Inflammatory macrophage (primary cell): ENCODE measurements around the gene HIF1AN.
A peak's percentile ranks its signal among the peaks of the same experiment; 100 is the strongest.

ENCODE experiments used
- DNase-seq, 2 donors: peaks; one replicate each; pipeline ENCODE4 v3.0.0-alpha.2; 2020 to 2022
- total RNA-seq, 18 experiments: gene quantifications; one replicate each; lab custom pipeline; 2026; ENCODE audit warnings: mixed read lengths in 6 of 18, inconsistent platforms in 2 of 18; lab: John Stamatoyannopoulos, UW

Gene HIF1AN
- total RNA-seq, result 37.9 to 101 (median 70.3) reads per million in 18 experiments

DNA sequence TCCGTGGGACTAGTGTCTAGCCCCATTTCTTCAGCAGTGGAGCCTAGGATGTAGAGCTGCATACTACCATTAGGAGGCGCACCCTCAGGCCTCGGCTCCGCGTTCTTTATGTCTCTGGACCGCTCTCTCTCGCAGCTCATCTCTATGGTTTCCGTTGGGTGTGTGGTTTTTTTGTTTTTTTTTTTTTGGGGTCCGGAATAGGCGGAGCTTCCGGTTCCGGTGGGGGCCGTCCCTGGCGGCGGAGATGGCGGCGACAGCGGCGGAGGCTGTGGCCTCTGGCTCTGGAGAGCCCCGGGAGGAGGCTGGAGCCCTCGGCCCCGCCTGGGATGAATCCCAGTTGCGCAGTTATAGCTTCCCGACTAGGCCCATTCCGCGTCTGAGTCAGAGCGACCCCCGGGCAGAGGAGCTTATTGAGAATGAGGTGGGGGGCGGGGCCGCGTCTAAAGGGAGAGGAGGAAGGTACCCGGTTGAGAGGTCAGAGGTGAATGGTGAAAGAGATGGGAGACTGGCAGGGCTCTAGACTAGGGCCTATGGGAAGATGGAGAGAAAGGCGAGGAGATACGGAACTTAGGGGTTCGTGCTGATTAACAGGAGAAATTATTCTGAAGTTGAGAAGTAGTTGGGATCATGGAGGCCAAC, at the start of gene HIF1AN:
HIF1AN (plus strand) TSS at position 229 of the 639 bp plus-strand sequence; CDS start at position 245, 16 bp downstream.
- peak; percentile 96 to 98 for DNase-seq

DNA sequence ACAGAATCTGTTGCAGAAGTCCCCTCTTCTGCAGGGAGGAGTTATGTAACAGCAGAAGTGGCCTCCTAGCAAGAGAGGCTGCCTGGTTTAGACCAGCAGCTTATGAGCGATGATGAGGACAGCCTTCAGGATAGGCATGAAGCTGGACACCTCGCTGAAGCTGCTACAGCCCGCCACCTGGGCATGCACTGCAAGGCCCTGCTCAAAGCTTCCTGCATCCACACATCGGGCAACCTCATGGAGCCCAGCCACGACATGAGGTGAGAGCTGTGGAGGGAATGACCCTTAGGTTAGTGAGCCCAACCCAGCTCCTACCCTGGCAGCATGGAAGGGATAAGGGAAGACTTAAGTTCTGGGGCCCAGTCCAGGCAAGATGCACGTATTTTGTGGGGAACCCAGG, 48.2 kb upstream of the HIF1AN start:
- no peak for DNase-seq

DNA sequence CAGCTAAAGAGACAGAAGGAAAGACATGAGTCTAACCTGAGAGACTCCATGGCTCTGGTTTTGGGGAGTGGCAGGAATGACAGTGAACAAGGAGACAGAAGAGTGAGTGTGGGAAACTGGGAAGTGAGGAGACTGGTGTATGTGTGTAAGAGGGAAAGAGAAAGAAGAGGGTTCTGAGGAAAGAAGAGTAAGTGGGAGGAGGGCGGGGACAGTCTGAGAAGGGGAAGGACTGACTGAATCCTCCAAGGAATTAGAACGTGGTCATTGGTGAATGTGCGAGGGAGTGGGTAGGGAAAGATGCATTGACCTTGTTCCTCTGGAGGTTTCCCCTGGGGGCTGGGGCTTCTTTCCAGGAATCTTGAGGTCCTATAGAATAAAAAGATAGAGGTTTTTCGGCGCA, 46.3 kb upstream of the HIF1AN start:
- peak; percentile 31 to 45 for DNase-seq

DNA sequence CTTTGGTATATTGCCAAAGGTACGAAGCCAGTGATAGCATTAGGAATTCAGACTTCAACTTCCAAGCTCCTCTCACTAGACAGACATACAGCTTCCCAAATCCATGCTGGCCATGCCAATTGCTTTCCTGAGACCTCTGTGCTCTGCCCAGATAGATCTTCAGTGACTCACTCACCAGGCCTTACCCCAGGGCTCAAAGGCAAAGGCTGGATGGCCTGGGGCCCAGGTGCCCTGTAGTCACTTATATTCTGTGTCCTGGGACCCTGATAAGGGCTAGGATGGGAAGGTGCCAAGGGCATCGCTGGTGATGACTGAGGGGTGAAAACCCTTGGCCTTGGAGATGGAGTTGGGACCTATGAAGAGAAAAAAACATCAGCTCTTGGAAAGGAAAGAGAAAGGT, 45.2 kb upstream of the HIF1AN start:
- DNase-seq, result no peak

DNA sequence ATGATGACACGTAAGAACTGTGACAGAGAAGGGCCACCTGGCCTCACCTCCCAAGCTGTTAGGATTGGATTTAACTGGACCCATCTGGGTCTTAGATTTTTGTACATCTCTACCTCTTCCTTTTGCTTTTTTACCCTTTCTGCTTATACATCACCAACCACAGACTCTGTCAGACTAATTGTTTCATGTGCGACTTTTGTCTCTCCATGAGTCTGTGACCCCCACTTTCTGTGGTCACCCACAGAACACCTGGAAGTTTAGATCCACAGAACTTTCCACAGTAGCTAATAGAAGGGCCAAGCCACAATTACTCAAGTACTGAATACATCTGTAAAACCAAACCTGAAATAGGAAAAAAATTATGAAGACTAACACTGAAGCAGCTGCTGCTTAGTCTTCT, 39.2 kb upstream of the HIF1AN start:
- no peak for DNase-seq

DNA sequence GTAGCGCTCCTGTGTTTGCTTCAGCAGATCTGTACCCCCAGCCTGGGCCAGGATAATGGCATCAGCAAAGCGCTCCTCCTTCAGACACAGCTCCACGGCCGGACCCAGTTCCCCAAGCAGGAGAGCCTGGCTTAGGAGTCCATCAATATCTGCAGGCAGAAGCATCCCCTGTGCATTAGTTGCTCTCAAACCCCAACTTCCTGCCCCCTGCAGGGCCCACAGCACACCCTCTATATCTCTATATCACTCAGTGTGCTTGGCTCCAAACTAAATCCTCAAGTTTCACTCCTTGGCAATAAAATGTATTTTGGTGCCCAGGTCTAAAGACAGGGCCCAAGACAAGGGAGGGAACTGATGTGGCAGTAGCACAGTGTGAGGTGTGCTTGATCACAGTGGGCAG, 37.7 kb upstream of the HIF1AN start:
- no peak for DNase-seq

DNA sequence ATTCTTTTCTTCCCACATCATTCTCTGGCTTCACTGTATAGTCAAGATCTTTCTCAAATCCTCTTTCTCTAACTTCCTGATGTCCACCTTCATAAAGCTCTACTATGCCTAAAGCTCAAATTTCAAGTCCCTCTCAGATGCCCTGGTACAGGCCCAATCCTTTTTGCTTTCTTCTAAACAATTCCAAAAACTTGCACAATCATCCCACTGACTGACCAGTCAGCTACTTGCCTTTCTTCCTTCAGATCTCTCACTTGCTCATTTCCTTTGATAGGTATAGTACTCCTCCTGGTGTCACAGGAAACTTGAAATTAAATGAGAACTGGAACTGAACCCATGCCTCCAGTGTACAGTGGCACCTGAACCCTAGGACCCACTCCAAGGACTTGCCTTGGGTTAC, 34.3 kb upstream of the HIF1AN start:
- no peak for DNase-seq

DNA sequence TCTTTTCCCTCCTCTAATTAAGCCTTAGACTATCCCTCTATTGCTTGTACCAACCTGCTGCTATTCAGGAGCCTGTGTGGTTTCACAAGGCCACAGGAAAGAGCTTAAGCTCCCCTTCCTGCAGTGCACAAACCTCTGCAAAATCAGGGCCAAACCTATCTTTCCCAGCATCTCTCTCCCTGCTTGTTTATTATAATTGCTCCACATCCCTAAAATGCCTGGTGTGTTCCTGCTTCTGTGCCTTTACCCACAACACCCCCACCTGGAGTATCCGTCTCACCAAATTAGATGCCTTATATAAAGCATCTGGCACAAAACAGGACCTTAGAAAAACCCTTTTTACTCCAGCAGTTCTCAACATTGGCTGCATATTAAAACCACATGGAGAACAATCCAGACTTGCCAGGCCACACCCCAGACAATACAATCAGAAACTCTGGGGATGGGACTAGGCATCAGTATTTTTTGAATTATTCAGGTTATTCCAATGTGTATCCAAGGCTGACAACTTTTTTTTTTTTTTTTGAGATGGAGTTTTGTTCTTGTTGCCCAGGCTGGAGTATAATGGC, 32.7 kb upstream of the HIF1AN start:
- DNase-seq, result no peak

DNA sequence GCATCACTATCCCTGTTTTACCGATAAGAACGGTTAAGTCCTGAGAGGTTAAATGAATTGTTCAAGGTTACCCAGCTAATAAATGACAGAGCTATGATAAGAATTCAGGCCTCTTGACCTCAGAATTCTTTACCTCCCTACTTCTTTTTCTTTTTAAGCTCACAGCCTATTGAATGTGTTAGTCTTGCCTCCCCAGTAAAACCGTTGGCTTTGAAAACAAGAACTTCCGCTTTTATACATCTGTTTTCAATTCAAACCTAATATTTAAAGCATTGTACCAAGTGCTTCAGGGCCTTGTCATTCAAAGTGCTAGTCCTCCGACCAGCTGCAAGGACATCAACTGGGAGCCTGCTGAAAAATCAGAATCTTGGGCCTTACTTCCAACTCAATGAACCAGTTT, 31.6 kb upstream of the HIF1AN start:
- no peak for DNase-seq

DNA sequence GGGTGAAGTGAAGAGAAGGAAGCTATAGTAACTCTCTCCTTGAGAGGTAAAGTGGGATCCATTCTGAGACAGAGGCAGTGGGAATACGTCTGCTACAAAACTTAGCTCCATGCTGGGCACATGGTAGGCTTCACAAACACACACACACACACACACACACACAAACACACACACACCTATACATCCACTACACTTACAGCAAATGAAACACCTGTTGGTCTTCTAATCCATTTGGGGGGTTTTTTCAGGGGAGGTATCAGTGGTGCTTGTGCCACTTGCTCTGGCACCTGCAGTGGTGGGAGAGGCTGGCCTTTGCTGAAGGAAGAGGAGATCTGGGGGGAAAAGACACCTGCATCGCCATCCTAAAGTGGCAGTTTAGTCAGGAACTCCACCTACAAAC, 30.6 kb upstream of the HIF1AN start:
- no peak for DNase-seq

DNA sequence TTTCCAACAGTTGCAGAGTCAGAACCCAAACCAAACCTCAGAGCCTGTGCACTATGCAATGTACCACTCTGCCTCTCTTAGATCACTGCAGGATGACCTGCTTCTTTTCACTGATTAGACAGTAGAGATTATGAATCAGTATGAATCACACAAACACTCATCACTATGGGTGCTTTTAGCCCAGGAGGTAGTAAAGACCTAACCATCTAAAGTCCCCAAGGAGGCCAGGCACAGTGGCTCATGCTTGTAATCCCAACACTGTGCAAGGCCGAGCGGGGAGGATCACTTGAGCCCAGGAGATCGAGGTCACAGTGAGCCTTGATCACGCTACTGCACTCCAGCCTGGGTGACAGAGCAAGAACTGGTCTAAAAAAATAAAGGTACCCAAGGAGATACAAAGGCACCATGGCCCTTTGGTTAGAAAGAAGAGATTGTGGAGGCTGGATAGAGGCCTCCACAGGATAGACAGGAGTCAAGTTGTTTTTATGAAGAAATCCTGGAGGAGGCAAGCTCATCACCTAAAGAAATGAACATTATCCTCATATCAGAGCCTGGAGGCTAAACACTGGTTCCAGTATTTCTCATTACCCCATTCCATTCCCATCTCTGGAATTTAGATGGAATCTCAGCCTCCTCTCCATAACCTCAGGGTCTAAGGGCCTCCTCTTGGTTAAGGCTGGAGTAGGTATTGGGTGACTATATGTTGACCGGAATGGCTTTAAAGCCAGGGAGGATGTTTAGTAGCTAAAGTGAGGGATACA, 29.0 kb upstream of the HIF1AN start:
- no peak for DNase-seq

DNA sequence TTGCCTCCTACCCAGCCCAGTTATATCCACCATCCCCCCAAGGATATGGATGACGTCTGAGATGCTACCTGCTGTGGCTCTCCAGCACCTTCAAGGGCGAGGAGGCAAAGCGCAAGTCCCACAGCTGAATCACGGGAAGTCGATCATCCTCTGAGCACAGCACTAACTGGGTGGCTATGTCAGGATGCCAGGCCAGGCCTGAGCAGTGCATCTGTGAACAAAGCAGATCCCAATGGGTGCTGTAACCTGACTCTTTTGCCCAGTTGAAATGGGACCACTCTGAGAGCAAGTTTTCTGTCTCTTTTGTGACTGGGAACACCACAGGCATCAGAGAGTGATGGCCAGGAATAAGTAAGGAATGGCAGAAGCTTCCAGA, 28.4 kb upstream of the HIF1AN start:
- DNase-seq, result no peak

DNA sequence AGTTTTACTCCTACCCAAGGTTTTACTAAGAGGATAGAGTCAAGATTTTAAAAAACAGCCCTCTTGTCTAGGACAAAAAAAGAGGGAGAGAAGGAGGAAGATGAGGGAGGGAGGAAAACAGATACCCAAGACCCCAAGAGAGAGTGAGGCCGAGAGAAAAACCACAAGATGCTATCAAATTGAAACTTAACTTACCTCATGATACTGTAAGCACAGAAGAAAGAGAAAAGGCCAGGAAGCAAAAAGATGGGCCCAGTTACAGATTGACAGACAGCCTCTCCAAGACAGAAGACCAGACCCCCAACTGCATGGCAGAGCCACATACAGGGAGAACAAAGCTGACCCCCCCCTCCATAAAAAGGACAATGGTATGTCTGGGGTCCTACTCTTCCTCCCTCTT, 27.5 kb upstream of the HIF1AN start:
- no peak for DNase-seq

DNA sequence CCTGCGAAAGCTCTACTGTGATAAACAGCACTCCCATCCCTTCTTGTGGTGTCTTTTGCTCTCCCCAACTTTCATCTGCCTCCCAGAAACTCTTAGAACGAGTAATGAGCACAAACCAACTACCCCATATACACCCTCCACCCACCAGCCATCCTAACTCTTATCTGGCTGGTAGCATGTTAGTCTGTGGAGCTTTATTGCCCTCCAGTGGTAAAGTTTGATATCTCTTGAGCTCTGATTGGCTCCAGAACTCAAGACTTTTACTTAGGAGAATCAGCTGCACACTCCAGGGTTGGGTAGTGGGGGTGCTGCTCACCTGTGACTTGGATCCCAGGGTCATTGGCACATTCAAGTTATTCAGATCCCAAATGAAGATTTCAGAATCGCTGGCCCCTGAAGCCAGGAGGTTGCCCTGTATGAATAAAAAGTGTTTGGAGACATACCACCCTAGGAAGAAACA, 27.0 kb upstream of the HIF1AN start:
- peak; percentile 46 to 58 for DNase-seq

DNA sequence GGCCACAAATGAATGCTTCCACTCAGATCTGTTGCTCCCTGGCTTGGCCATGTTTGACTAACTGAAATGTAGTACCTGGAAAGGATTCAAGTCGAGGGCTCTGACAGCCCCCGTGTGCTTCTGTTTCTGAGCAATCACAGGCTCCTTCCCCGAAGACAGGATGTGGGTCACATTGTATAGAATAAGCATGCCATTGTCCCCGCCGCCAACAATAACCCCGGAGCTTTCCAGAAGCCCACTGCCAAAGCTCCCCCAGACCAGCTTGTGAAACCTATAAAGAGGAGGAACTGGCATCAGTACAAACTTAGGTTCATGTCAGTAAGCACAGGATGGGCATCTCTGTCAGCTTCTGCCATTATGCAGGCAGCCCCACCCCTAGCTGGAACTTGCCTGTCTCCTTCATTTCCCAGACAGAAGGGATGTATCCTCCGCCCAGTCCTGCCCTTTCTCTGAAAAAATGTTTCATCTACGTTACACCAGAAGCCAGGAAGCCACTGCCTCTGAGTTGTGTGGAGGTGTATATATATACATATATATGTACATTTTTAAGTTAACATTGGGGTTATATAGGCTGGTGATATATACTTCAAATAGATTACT, 26.4 kb upstream of the HIF1AN start:
- no peak for DNase-seq

DNA sequence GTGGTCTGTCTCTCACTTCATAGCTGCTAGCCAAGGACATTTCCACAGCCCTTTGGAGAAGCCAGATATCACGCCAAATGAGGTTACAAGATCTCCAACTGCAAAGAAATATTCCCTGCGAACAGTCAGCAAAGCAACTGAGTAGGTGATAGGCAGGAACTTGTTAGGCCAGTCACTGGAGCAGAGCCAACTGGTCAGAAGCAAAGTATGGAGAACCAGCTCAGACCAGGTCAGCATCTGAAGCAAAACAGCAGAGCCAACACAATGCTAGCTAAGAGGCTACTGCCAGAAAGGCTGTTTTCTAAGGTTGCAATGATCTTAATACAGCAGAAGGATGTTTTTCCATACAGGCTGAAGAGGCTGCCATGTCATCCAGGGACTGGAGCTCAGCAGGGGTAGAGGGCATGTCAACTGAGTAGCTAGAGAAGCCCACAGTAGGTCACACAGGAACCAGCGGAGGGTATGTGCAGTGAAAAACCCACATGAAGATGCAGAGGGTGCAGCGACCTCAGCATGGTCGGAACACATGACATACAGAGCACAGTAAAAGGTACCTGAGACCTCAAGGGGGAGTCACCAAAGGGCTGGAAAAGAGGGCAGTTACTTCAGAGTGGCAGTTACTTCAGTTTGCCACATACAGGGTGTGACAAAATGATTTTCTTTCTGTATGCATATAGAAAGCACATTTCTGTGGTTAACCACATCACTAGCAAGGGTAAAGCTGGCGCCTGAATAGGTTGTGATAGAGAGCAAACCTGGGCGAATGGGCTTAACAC, 25.0 kb upstream of the HIF1AN start:
- no peak for DNase-seq

DNA sequence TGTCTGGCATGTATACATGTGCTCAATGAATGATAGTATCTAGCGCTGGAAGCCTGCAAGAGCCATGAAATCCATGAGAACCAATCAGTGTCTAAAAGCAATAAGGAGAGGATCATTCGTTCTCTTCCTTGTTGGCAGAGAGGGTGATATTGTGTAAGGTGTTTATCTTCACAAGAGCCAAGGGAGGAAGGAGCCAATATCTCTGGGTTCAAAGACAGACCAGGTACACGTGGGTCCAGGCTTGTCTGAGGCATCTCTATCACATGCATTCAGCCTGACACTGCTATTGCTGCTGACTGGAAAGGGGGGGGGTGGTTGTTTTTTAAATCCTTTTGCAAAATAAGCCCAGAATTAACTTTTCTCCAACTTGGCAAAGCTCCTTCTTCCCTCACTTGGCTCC, 20.1 kb upstream of the HIF1AN start:
- DNase-seq, result no peak

DNA sequence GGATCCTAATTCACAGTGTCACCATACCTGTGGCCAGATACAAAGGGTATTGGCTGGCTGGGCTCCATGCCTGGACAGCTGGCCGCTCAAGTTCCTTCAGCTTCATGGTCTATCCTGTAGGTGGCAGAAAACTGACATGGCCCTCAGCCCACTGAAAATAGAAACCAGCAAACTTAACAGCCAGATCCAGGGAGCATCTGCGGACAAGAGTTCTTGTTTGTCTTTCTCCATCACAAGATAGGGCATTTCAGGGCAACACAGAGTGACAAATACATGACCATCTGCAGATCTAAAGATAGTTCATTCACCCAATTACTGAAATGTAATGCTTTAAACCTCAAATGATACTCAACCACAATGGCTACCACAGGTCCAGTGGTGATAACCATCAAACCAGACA, 18.9 kb upstream of the HIF1AN start:
- no peak for DNase-seq

DNA sequence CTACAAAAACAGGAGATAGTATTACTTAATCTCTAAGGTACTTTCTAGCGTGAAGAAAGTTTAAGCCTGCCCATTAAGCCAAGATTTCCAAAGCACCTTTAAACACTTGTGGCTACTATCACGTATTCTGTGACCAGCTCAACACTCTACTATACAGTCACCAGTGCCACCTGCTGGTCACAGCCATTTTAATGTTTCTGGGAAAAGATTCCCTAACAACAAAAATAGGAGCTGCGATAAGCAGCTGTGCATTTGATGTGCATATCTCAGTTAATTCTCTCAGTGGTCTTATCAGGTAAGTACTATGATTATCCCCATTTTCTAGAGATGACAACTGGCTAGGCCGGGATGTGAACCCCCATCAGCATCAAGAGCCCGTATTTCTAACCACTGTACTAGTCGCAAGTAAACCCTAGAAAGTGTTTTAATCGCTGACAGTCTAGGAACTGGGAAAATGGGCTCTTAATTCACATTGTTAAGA, 16.9 kb upstream of the HIF1AN start:
- peak; percentile 58 to 64 for DNase-seq

DNA sequence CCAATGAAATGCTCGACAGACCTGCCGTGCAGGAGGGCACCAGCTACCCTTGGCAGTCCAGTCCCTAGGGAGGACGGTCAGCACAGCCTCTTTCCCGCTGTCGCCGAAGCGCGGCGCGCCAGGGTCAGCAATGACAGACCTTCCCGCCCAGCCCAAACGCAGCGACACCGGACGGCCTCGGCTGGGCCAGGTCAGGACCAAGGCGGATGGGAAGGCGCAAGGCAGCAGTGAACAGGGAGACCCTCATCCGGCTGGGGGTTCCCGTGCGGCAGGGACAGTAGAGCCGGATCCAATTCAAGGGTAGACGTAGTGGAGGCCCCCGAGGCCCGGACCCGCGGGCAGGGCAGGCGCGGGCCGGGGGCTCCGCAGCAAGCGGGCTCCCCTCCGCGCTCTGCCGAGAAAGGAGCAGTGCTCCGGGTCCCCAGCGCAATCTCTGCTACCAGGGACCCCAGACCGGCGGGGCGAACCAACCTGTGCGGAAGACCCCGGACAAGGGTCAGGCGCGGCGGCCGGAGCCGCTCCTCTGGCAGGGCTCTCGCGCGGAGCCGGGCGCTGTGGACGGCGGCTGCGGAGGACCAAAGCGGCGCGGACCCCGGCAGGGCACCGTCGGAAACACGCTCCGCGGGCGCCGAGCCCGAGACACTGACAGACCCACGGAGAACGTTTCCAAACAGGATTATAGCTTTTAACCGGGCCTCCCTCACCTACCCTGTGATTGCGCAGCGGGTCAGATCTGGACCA, 16.3 kb upstream of the HIF1AN start, which contains the start of gene SEC31B:
SEC31B (minus strand) TSS at position 551 of the 741 bp plus-strand sequence. CDS start 2,909 bp downstream, outside the sequence.
- DNase-seq, result no peak

DNA sequence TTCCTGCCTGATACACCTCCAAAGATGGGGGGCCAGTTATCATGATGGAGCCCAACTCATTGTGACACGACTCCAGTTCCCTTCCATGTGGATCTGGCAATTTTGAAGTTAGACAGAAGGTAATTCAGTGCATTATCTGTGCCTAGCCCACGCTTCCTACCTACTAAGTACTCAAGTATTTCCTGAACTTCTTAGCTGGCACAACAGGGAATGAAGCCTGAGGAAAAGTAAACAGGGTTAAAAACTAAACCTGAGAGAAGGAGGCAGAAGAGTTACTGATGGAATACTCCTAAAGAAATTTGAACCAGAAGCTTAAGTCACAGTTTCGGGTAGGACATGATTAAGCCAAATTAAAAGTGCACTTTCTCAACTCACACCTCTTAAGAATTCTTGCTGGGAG, 14.9 kb upstream of the HIF1AN start:
- no peak for DNase-seq
